Fibroblast of skin of scalp (primary cell): Measurements from ENCODE around the gene ZFP37. TPM values are rescaled to one million over a fixed set of nuclear protein-coding genes. Genes with fewer than 3 reads are reported as not detected.
"Not testable (repeated sequence)": the region's sequence is repeated elsewhere in the genome, so short reads cannot be mapped to it uniquely, and the experiment has no call there.

Experiments used
- DNase-seq: peaks from one replicate; pipeline ENCODE4 v3.0.0-alpha.2; 2013
- polyA plus RNA-seq, 2 experiments: library from polyadenylated mRNA; unstranded; fragments of 120-200 nt; gene quantifications; one replicate each; pipeline ENCODE4 v1.2.1, GENCODE V29; 2013; ENCODE audit not compliant: insufficient read length in 2 of 2

Gene ZFP37
- polyA plus RNA-seq (2013, experiment 1 of 2; ENCODE audit: insufficient read length): 2.0 TPM
- 2.1 TPM for polyA plus RNA-seq (2013, experiment 2 of 2; ENCODE audit: insufficient read length)

DNA sequence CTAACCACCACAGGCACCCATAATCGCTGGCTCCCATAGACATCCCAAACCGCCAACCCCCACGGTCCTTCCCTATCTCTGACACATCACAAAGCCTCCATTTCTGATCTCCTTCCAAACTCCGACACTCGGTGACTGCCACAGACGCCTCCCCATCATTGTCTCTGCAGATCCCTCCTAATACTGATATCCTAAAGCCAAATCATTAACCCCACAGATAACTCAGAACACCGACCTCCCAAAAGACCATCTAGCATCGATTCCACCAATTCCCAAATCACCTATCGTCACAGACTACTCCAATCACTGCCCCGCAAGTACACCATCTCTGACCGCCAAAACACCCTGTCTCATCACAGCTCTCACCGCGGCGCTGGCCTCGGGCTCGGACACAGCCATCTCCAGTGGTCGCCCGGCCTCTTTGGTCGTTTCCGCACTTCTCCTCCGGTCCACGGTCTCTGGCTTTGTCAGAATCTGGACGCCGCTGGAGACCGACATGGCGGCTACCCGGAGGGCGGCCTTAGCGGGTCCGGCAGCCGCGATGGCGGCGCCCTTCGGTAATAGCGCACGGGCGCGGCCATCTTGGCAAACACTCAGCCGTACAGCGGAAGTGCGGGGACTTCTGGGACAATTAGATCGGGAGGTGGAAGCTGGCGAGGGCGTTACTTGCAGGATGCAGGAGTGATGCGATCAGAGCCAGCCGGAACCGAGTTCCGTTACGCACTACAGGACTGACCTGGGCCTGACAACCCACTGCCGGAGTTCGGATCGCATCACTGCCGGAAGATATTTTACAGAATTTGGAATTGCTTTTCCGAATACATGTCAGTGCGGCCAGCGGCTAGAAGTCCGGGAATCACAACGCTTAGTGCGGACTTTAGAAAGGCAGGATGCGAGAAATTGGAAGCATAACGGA, at the start of gene ZFP37:
ZFP37 (minus strand) TSS at position 534 of the 916 bp plus-strand sequence; CDS start at position 498, 36 bp downstream.
- DNase-seq: peak; percentile 95

DNA sequence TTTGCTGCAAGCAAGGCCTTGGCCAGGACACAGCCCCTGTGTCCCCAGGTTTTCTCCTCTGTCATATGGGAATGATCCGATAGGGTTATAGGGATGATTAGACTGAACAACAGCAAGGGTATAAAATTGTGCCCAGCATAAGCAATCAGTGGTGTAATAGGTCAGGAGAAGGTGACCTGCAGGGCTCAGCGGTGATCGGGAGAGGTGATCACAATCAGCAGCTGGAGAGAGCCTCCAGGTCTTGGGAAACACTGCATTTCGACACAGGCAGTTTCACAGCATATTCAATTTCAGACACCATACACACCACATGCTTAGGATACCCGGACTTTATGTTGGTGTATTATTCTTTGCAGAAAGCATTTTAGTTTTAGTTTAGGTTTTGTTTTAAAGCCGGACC, 48.8 kb upstream of the ZFP37 start:
- not testable (repeated sequence) for DNase-seq

DNA sequence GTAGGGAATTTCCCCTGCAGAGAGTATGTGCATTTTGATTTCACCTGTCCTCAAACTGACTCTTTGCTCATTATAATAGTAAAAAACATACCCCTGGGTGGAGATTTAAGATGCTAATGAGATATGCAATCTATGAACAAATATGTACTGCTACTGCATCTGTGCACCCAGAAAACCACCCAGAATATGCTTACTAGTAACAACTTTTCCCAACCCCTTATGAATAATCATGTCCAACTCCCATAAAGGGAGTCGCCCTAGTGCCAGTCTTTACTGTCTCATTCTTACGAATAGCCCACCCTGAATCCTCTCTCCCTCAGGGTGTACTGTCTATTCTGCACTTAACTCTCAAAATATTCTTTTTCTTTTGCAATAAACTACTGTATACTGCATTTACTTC, 39.0 kb upstream of the ZFP37 start:
- DNase-seq: no peak

DNA sequence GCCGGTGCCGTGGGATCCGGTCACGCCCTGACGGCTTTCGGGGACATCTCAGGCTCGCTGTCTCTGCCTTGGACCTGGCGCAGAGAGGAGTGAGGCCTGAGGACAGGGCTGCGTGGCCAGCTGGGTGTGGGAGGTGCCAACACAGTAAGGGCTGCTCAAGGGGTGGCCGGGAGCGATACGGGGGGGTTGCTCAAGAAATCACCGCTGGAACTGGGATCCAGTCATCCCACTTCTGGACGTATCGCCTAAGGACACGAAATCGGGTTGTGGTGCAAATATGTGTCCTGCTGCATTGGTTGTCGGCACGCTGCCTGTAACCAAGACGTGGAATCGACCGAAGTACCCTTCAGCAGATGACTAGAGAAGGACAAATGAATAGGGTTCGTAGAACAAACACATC, 33.4 kb upstream of the ZFP37 start:
- DNase-seq: not testable (repeated sequence)

DNA sequence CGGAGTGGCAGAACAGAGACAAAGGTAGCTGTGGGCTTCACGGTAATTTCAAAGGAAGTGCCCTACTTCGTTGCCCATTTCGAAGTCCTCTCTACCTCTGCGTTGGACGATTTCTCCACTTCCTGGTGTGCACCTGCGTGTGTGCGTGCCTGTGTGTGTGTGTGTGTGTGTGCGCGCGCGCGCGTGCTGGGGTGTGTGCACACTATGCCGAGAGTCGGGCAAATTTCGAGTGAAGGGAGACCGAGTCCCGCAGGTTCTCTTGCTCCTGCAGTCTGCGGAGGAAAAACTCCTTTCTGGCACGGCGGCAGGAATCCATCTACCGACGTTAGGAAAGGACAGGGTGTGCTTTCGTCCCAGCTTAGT, 32.6 kb upstream of the ZFP37 start:
- DNase-seq: not testable (repeated sequence)

DNA sequence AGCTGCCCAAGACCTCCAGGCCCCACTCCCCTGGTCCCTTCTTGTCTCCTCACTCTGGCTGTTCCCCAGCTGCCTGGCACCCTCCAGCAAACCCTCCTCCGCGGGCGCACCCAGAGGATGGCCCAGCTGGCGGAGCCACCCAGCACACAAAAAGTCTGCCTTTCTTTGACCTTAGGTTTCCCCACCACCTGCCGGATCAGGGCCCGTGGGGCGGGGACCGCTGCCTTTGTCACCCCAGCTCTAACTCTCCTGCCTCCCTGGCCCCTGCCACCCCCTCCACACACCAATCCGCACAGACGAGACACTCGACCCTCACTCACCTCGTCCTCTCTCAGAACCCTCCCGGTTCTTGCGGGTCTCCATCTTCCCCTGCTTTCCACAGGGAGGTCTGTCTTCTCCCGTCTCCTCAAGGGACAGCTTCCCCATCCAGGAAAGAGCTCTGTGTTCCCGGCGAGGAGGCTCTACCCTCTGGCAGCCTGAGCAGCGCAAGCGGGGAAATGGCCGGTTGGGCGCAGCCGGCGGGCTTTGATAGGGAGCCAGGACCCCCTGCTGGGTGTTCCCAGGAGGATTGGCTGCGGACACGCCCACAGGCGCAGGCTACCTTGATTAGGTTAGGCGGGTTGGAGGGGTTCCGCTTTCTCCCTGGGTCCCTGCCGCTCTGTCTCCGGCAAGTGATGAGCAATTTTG, 32.1 kb upstream of the ZFP37 start:
- DNase-seq: not testable (repeated sequence)

DNA sequence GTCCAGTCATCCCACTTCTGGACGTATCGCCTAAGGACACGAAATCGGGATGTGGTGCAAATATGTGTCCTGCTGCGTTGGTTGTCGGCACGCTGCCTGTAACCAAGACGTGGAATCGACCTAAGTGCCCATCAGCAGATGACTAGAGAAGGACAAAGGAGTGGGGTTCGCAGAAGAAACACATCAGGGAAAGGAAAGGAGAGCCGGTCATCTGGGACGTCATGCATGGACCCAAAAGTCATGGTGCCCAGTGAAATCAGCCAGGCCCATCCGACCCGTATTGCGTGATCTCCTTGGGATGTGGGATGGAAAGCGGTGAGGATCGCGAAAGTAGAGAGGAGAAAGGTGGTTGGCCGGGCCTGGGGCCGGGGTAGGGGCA, 6.4 kb upstream of the ZFP37 start:
- DNase-seq: not testable (repeated sequence)

DNA sequence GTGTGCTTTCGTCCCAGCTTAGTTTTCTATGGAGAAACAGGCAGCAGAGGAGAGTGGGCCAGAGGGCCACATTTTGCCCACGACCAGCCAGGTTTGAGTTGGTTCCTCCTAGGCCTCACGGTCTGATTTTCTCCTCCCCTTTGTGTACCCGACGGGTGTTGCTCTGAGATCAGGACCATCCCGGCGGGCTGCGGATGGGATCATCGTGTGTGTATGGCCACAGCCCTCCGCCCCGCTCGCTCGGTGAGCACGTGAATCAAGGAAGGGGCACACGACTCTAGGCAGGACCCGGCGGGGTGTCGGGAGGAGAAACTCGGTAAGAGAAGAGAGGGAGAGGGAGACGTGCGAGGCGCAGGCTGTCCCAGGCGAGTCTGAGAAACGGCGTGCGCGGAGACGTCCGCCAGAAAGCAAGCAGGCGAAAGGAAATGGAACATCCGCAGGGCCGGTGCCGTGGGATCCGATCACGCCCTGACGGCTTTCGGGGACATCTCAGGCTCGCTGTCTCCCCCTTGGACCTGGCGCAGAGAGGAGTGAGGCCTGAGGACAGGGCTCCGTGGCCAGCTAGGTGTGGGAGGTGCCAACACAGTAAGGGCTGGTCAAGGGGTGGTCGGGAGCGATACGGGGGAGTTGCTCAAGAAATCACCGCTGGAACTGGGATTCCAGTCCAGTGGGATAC, 5.9 kb upstream of the ZFP37 start:
- DNase-seq: not testable (repeated sequence)

DNA sequence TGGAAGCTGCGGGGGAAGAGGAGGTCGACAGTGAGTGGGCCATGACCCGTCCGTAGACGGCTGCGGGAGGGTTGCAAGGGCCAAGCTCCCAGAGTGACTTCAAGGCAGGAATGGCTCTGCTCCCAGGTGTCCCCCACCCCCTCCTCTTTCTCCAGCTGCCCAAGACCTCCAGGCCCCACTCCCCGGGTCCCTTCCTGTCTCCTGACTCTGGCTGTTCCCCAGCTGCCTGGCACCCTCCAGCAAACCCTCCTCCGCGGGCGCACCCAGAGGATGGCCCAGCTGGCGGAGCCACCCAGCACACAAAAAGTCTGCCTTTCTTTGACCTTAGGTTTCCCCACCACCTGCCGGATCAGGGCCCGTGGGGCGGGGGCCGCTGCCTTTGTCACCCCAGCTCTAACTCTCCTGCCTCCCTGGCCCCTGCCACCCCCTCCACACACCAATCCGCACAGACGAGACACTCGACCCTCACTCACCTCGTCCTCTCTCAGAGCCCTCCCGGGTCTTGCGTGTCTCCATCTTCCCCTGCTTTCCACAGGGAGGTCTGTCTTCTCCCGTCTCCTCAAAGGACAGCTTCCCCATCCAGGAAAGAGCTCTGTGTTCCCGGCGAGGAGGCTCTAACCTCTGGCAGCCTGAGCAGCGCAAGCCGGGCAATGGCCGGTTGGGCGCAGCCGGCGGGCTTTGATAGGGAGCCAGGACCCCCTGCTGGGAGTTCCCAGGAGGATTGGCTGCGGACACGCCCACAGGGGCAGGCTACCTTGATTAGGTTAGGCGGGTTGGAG, 4.7 kb upstream of the ZFP37 start:
- DNase-seq: not testable (repeated sequence)

DNA sequence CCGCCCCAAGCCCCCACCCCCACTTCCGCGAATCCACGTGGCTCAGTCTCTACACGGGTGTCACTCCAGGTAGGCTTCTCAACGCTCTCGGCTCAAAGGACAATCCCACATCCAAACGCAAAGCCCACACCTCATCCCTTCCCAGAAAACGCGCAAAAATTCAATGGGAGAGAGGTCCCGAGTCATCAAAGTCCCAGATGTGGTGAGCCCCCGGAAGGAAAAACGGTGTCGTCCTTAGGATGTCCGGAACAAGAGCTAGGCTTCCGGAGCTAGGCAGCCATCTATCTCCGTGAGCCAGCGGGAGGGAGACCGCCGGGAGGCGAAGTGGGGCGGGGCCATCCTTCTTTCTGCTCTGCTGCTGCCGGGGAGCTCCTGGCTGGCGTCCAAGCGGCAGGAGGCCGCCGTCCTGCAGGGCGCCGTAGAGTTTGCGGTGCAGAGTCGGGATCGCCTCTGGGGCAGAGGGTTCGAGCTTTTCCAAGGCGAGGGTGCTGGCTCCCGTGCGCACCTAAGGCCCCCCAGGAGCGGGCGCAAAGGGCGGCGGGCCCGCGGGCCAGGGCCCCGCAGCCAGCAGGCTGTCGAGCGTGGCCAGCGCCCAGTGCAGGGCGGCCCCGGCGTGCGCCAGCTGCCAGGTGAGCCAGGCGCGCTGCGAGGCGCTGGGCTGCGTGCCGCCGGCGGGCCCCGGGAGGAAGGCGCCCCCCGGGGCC, 3.2 kb upstream of the ZFP37 start:
- not testable (repeated sequence) for DNase-seq

DNA sequence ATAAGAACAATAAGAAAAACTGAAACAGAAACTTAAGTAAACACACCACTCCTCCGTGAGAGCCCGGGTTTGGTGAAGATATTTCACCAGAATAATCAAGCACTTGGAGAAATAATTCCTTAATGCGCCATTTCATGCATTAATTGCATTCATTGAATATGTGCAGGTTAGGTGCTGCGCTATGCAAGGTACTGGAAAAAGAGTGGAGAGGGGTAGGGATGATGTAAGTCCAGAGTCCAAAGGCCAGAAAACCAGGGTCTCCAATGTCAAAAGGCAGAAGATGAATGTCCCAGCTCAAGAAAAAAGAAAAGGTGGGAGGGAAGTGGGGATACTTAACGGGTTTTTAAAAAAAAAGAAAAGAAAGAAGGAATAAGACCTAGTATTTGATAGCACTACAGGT, 669 bp upstream of the ZFP37 start:
- no peak for DNase-seq

DNA sequence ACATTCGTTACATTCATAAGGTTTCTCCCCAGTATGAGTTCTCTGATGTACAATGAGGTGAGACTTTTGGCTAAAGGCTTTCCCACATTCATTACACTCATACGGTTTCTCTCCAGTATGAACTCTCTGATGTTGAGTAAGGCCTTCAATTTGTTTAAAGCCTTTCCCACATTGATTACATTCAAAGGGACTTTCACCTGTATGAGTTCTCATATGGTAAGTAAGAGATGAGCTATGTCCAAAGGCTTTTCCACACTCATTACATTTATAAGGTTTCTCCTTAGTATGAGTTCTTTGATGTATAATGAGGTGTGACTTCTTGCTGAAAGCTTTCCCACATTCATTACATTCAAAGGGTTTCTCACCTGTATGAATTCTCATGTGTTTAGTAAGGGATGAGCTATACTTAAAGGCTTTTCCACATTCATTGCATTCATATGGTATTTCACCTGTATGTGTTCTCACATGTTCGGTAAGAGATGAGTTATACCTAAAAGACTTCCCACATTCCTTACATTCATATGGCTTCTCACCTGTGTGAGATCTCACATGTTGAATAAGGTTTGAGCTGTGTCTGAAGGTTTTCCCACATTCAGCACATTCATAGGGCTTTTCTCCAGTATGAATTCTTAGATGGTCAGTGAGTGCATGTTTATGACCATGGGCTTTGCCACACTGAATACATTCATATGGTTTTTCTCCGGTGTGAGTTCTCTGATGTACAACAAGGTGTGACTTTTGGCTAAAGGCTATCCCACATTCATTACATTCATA, 13.5 kb downstream of the ZFP37 start:
- DNase-seq: no peak

DNA sequence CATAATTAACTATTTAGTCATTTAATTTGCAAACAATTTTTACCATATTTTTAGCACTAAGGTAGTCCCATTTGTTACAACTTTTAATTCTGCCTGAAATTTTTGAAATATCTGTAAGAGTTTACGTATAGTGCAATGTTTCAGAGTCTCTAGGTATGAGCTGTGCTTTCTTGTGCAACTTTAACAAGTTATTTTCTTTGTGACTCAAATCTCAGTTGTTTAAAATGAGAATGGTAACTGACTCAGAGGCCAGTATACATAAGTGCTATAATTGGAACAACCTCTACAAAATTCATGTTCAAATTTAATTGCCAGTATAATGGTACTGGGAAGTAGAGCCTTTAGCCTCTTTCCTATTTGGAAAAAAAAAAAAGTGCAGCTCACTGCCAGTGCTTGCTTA, 30.3 kb downstream of the ZFP37 start:
- no peak for DNase-seq

DNA sequence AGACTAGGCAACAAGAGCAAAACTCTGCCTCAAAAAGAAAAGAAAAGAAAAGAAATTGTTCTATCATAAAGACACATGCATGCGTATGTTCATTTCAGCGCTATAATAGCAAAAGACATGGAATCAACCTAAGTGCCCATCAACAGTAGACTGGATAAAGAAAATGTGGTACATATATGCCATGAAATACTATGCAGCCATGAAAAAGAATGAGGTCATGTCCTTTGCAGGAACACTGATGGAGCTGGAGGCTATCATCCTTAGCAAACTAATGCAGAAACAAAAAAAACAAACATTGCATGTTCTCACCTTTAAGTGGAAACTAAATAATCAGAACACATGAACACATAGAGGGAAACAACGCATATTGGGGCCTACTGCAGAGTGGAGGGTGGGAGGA, 38.3 kb downstream of the ZFP37 start:
- DNase-seq: no peak

DNA sequence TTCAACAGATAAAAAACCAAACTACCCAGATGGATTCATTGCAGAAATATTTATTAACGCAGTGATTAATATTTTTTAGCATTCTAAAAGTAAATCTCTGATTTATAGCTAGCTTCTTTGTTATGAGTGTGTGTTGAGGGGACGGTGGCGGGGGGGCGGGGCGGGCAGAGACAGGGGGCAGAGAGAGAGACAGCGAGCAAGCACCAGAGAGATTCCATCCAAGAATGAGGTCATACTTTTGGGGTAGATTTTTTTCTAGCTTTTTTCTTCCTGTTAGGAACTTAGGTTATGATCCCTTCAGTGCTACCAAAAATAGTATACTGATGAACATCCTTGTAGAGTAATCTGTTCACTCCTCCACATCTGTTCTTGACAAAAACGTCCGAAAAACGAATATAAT, 44.0 kb downstream of the ZFP37 start:
- DNase-seq: no peak

DNA sequence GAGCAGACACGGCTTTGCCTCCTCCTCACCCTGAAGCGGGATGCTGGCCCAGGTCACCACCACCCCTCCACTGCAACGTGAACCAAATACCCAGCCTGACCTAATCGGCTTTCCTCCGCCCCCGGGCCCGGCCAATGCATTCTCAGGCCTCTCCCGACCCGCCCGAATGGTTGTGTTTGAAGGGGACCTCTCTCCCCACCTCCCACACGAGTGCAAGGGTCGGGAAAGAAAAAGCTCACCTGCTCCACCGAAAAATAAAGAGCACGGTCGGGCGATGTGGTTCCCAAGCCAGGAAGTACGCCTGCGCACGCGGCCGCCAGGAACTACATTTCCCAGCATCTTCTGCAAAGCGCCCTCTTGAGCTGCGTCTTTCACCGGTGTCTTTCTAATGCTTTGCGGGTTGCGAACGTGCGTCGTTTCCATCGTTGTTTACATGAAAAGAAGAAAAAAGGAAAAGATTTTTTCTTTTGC, 44.6 kb downstream of the ZFP37 start, which contains the start of gene ZNF883:
ZNF883 (minus strand) TSS at position 282 of the 471 bp plus-strand sequence.
- DNase-seq: peak; percentile 47

DNA sequence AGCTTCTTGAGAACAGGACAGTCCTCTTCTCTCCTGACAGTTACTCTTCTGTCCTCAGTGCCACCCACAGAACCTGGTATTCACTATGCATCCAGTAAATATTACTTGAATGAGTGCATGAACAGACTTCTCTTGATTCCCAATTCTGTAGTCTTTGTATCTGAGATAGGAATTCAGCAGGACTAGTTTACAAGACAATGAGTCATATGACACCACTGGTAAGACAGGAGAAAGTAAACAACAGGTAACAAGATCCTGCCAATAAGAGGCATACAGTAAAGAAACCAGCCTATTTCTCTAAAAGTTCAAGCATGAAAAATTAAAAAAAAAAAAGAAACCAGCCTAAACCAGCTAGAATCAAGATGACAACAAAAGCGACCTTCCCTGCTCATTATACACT, 50.7 kb downstream of the ZFP37 start:
- DNase-seq: no peak

DNA sequence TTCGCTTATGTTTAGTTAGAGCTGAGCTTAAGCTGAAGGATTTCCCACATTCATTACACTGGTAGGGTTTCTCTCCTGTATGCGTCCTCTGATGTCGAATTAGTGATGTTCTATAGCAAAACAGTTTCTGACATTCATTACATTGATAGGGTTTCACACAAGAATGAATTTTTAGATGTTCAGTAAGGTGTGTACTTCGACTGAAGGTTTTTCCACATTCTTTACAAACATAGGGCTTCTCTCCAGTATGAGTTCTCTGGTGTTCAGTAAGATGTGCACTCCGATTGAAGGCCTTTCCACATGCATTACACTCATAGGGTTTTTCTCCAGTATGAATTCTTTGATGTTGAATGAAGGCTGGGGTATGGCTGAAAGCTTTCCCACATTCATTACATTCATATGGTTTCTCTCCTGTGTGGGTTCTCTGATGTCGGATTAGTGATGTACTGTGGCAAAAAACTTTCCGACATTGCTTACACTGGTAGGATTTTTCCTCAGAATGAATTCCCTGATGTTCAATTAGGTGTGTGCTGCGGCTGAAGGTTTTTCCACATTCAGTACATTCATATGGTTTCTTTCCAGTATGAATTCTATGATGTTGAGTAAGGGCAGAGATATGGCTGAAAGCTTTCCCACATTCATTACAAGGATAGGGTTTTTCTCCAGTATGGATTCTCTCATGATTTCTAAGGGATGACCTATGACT, 59.1 kb downstream of the ZFP37 start:
- DNase-seq: no peak
